ENCODE measurements around the gene KCNK16.
A peak's percentile ranks its signal among the peaks of the same experiment; 100 is the strongest.
"Not testable (repeated sequence)": the region's sequence is repeated elsewhere in the genome, so short reads cannot be mapped to it uniquely, and the experiment has no call there.

The KCNK16 gene

GRCh38 chr6:39304951-39305350, 17.6 kb downstream of the KCNK16 start:
- DNase-seq: no peak

GRCh38 chr6:39303425-39304153, 18.9 kb downstream of the KCNK16 start:
- DNase-seq: no peak

GRCh38 chr6:39302669-39303424, 19.7 kb downstream of the KCNK16 start:
- peak; percentile 88 for DNase-seq

- no peak for DNase-seq
Observed at GRCh38 chr6:39302011-39302410, 20.5 kb downstream of the KCNK16 start.

GRCh38 chr6:39301606-39302005, 20.9 kb downstream of the KCNK16 start:
- no peak for DNase-seq

- DNase-seq: no peak
Observed at GRCh38 chr6:39300739-39301138, 21.8 kb downstream of the KCNK16 start.

- no peak for DNase-seq
Observed at GRCh38 chr6:39298061-39298460, 24.4 kb downstream of the KCNK16 start.

GRCh38 chr6:39296745-39297640, 25.5 kb downstream of the KCNK16 start:
- no peak for DNase-seq

- no peak for DNase-seq
Observed at GRCh38 chr6:39295611-39296011, 26.9 kb downstream of the KCNK16 start.

- DNase-seq: no peak
Observed at GRCh38 chr6:39294899-39295298, 27.6 kb downstream of the KCNK16 start.

GRCh38 chr6:39294133-39294532, 28.4 kb downstream of the KCNK16 start:
- no peak for DNase-seq

GRCh38 chr6:39292637-39293036, 29.9 kb downstream of the KCNK16 start:
- DNase-seq: no peak

GRCh38 chr6:39289490-39289889, 33.0 kb downstream of the KCNK16 start:
- no peak for DNase-seq

GRCh38 chr6:39287601-39288000, 34.9 kb downstream of the KCNK16 start:
- DNase-seq: no peak

- not testable (repeated sequence) for DNase-seq
Observed at GRCh38 chr6:39286596-39286995, 35.9 kb downstream of the KCNK16 start.

- DNase-seq: no peak
Observed at GRCh38 chr6:39282774-39283173, 39.7 kb downstream of the KCNK16 start.

- no peak for DNase-seq
Observed at GRCh38 chr6:39281312-39281980, 41.1 kb downstream of the KCNK16 start.

- DNase-seq: no peak
Observed at GRCh38 chr6:39280247-39280731, 42.2 kb downstream of the KCNK16 start.

GRCh38 chr6:39279539-39279938, 43.0 kb downstream of the KCNK16 start:
- no peak for DNase-seq

- DNase-seq: no peak
Observed at GRCh38 chr6:39276379-39276995, 46.0 kb downstream of the KCNK16 start.

- no peak for DNase-seq
Observed at GRCh38 chr6:39274903-39275302, 47.6 kb downstream of the KCNK16 start.

GRCh38 chr6:39274471-39274870, 48.0 kb downstream of the KCNK16 start:
- no peak for DNase-seq
